Stomach (tissue), 9 donors: ENCODE data around the gene IGSF21. TPM values are rescaled to one million over a fixed set of nuclear protein-coding genes. Genes with fewer than 3 reads are reported as not detected.

Experiments
- DNase-seq, 2 donors: peaks; one replicate each; pipeline versions ENCODE4 v3.0.0 to v3.0.0-alpha.2; 2013 to 2019
- H3K27ac ChIP-seq, 5 donors: fragments of 200-600 bp in 4 of 5; sonication (generic) in 4 of 5; one replicate each; pipeline ENCODE4 v1.5.1; 2013 to 2019; ENCODE audit warnings: mild to moderate bottlenecking in 1 of 5, moderate library complexity in 1 of 5
- H3K27me3 ChIP-seq, 3 donors: fragments of 200-600 bp; sonication (generic); one replicate each; pipeline ENCODE4 v1.5.1; 2017 to 2019; ENCODE audit warnings: mixed run types in 1 of 3
- H3K36me3 ChIP-seq, 4 donors: fragments of 200-600 bp; sonication (generic); 1 replicate in 3 of 4; 2 replicates in 1 of 4; pipeline ENCODE4 v1.5.1; 2016 to 2019
- H3K4me1 ChIP-seq, 4 donors: fragments of 200-600 bp; sonication (generic); one replicate each; pipeline ENCODE4 v1.5.1; 2016 to 2019
- H3K4me3 ChIP-seq, 4 donors: fragments of 200-600 bp; sonication (generic) in 3 of 4; one replicate each; pipeline ENCODE4 v1.5.1; 2016 to 2019; ENCODE audit warnings: mild to moderate bottlenecking in 1 of 4
- H3K9me3 ChIP-seq, 4 donors: fragments of 200-600 bp; sonication (generic); one replicate each; pipeline ENCODE4 v1.5.1; 2016 to 2019
- CTCF ChIP-seq, 7 experiments: fragments of 450-650 bp in 4 of 7; fragments of 200-600 bp in 3 of 7; sonication (generic) in 3 of 7; IDR thresholded peaks; one replicate each; pipeline ENCODE4 v1.5.1; 2016 to 2019; ENCODE audit warnings: antibody characterized with exemption in 7 of 7, control low read depth in 2 of 7, mild to moderate bottlenecking in 1 of 7
- EP300 ChIP-seq: sonication (generic); formaldehyde crosslinking; IDR thresholded peaks from one replicate; pipeline ENCODE4 v1.6.1; 2017; ENCODE audit warnings: antibody characterized with exemption
- POLR2A ChIP-seq, 4 donors: fragments of 450-650 bp; IDR thresholded peaks; one replicate each; pipeline ENCODE4 v1.6.1; 2016; ENCODE audit warnings: antibody characterized with exemption in 4 of 4, control low read depth in 2 of 4, mild to moderate bottlenecking in 1 of 4, moderate library complexity in 1 of 4
- POLR2AphosphoS5 ChIP-seq, 3 donors: sonication (generic); formaldehyde crosslinking; IDR thresholded peaks; one replicate each; pipeline ENCODE4 v1.6.1; 2016; ENCODE audit warnings: antibody characterized with exemption in 3 of 3
- WGBS, 5 donors: extraction: QIAGEN DNeasy Blood & Tissue Kit in 3 of 5; methylation state at CpG; one replicate each; pipeline versions ENCODE4 v1.1.5 to v1.1.7; 2013 to 2018; 5-methylcytosine and 5-hydroxymethylcytosine counted together
- intact Hi-C: fragments of 100-400 bp; cut with DNase I; formaldehyde crosslinking; loops from one replicate; pipeline ENCODE4 v1.15.1; 2023; ENCODE audit warnings: low total_unique reads
- polyA plus RNA-seq, 3 donors: library from polyadenylated mRNA; stranded (reverse); fragments of 200-250 nt; gene quantifications; one replicate each; pipeline ENCODE4 v1.2.3, GENCODE V29; 2013
- total RNA-seq, 5 donors: library from RNA; depleted of rRNA; stranded (reverse); fragments of >200 nt; gene quantifications; one replicate each; pipeline versions ENCODE4 v1.1.0 to v1.2.3, GENCODE V29; 2014 to 2016
- donor health status: healthy with polysubstance abuse.
- donor health status: Bipolar disorder and iron deficiency.
- donor health status: healthy.

The IGSF21 gene
- total and polyA plus RNA-seq, 8 donors, result 0.25 to 2.0 (median 1.1) TPM; not detected in 3

GRCh38 chr1:18109058-18109755 is 1.6 kb downstream of the IGSF21 start:
- Histone ChIP-seq H3K36me3 (no peaks in the 10 kb centered on the region), H3K27ac (no peak overlapping the region), H3K9me3 (no peaks in the 10 kb centered on the region), H3K4me1 (peaks cover 16 to 45% (median 31%) of the 10 kb centered on the region in 4 donors), H3K27me3 (peaks cover 20 to 100% (median 88%) of the 10 kb centered on the region in 3 donors), H3K4me3 (peak overlapping the region in 1 of 4 donors; percentile 24)
- TF ChIP-seq POLR2AphosphoS5 (IDR thresholded peaks at IDR 0.05) (no peak), POLR2A (IDR thresholded peaks at IDR 0.05) (no peak), EP300 (no peak), CTCF (IDR thresholded peaks at IDR 0.05) (no peak)
- intact Hi-C loops, result no loop called here
- DNase-seq, result peak in 1 of 2 donors; percentile 32
- WGBS, 5 donors, result 2 to 8% (median 5%) methylated on average over 18 to 32 of the region's 32 CpGs

- H3K9me3 ChIP-seq, result no peaks in the 10 kb centered on the region
- no peaks in the 10 kb centered on the region for H3K36me3 ChIP-seq
- peak overlapping the region; percentile 7 to 24 (median 17) for H3K4me3 ChIP-seq
- peaks cover 20 to 100% (median 89%) of the 10 kb centered on the region in 3 donors for H3K27me3 ChIP-seq
- H3K27ac ChIP-seq, result no peak overlapping the region
- peaks cover 16 to 45% (median 31%) of the 10 kb centered on the region in 4 donors for H3K4me1 ChIP-seq
- intact Hi-C loops, result no loop called here
- 2 to 3% (median 2%) methylated on average over 39 to 60 of the region's 60 CpGs for WGBS, 5 donors
- TF ChIP-seq EP300 (no peak), POLR2AphosphoS5 (IDR thresholded peaks at IDR 0.05) (no peak), CTCF (IDR thresholded peaks at IDR 0.05) (no peak), POLR2A (IDR thresholded peaks at IDR 0.05) (no peak)
- DNase-seq, result peak; percentile 36 to 47
These were observed 2.4 kb downstream of the IGSF21 start for GRCh38 chr1:18109756-18110597.

GRCh38 chr1:18110598-18110939 is 3.0 kb downstream of the IGSF21 start:
- Histone ChIP-seq H3K4me1 (peaks cover 16 to 45% (median 31%) of the 10 kb centered on the region in 4 donors), H3K4me3 (peak overlapping the region; percentile 7 to 24 (median 17)), H3K9me3 (no peaks in the 10 kb centered on the region), H3K27me3 (peaks cover 20 to 100% (median 85%) of the 10 kb centered on the region in 3 donors), H3K36me3 (no peaks in the 10 kb centered on the region), H3K27ac (no peak overlapping the region)
- WGBS, 5 donors, result 2 to 10% (median 4%) methylated on average over 2 to 17 of the region's 17 CpGs
- no peak for TF ChIP-seq CTCF (IDR thresholded peaks at IDR 0.05)
- no peak for TF ChIP-seq POLR2AphosphoS5 (IDR thresholded peaks at IDR 0.05)
- no peak for TF ChIP-seq EP300
- no peak for TF ChIP-seq POLR2A (IDR thresholded peaks at IDR 0.05)
- no peak for DNase-seq
- intact Hi-C loops, result no loop called here

GRCh38 chr1:18110968-18111367 is 3.4 kb downstream of the IGSF21 start:
- Histone ChIP-seq H3K27me3 (peaks cover 20 to 100% (median 82%) of the 10 kb centered on the region in 3 donors), H3K9me3 (no peaks in the 10 kb centered on the region), H3K4me1 (peaks cover 16 to 45% (median 31%) of the 10 kb centered on the region in 4 donors), H3K36me3 (no peaks in the 10 kb centered on the region), H3K27ac (no peak overlapping the region), H3K4me3 (peak overlapping the region; percentile 7 to 24 (median 17))
- TF ChIP-seq POLR2A (IDR thresholded peaks at IDR 0.05) (no peak), CTCF (IDR thresholded peaks at IDR 0.05) (no peak), POLR2AphosphoS5 (IDR thresholded peaks at IDR 0.05) (no peak), EP300 (no peak)
- DNase-seq, result peak in 1 of 2 donors; percentile 20
- 1 to 8% (median 3%) methylated on average over 9 to 30 of the region's 30 CpGs for WGBS, 5 donors
- intact Hi-C loops, result no loop called here
